ENCODE measurements around the gene KDM6A. TPM values are rescaled to one million over a fixed set of nuclear protein-coding genes. Genes with fewer than 3 reads are reported as not detected.
"Not testable (repeated sequence)": the region's sequence is repeated elsewhere in the genome, so short reads cannot be mapped to it uniquely, and the experiment has no call there.

The KDM6A gene
- total RNA-seq, 1 experiment from 2014 or later: 40.9 TPM

DNA sequence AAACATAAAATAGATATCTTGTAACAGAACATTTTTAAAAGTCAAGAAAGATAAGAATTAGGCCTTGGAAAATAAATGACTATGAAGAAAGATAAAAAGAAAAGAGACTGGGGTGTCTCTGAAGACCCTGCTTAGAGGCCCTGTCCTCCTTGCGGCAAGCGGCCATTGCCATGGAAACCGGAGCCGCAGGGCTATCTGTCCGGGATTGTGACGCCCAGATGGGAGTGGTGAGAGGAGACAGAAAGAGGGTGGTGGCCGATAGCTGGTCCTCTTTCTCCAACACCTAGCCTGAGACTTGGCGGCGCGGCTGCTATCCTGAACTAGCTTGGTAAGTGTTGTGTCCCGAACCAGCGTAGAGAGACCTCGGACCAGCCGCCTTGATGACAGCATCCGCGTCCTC is 29.2 kb upstream of the KDM6A start, which contains the start of gene DUSP21:
Gene DUSP21 (plus strand): TSS at position 269 of the 400 bp plus-strand sequence. CDS start 112 bp downstream, at position 381.
- BruUV-seq (replicated peaks): no TSS peak
- H3K4me3 ChIP-seq (ENCODE audit: low read depth, low read length, poor library complexity, severe bottlenecking): no peak within 1 kb of the TSS
- TF ChIP-seq, protein P1, sequence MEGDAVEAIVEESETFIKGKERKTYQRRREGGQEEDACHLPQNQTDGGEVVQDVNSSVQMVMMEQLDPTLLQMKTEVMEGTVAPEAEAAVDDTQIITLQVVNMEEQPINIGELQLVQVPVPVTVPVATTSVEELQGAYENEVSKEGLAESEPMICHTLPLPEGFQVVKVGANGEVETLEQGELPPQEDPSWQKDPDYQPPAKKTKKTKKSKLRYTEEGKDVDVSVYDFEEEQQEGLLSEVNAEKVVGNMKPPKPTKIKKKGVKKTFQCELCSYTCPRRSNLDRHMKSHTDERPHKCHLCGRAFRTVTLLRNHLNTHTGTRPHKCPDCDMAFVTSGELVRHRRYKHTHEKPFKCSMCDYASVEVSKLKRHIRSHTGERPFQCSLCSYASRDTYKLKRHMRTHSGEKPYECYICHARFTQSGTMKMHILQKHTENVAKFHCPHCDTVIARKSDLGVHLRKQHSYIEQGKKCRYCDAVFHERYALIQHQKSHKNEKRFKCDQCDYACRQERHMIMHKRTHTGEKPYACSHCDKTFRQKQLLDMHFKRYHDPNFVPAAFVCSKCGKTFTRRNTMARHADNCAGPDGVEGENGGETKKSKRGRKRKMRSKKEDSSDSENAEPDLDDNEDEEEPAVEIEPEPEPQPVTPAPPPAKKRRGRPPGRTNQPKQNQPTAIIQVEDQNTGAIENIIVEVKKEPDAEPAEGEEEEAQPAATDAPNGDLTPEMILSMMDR (conservative IDR thresholded peaks at IDR 0.05; ENCODE audit: low read depth, low read length): no peak
- TF ChIP-seq EZH2 (IDR thresholded peaks at IDR 0.05; ENCODE audit: borderline replicate concordance, low read depth, low read length, poor library complexity, severe bottlenecking): no peak
- CTCF ChIA-PET: no interaction called here
- H3K27me3 ChIP-seq (replicated peaks; ENCODE audit: insufficient read depth, low read depth, low read length, poor library complexity): no peaks in the 10 kb centered on the region
- no peaks in the 10 kb centered on the region for H3K9me3 ChIP-seq (ENCODE audit: low read depth, low read length, poor library complexity, severe bottlenecking)
- POLR2A ChIA-PET (ENCODE audit: low non-redundant PET): no interaction called here
- DNase-seq (ENCODE audit: low spot score): no peak
- no peak within 1 kb of the TSS for H3K27ac ChIP-seq (ENCODE audit: low read depth, low read length, poor library complexity, severe bottlenecking)
- no peaks in the 10 kb centered on the region for H3K4me1 ChIP-seq (ENCODE audit: insufficient read depth, low read length, poor library complexity, severe bottlenecking)
- intact Hi-C loops (cut with micrococcal nuclease; ENCODE audit: unreplicated experiment): no loop called here
- H3K36me3 ChIP-seq (ENCODE audit: insufficient read depth, low read length, poor library complexity, severe bottlenecking): no peaks in the 10 kb centered on the region

DNA sequence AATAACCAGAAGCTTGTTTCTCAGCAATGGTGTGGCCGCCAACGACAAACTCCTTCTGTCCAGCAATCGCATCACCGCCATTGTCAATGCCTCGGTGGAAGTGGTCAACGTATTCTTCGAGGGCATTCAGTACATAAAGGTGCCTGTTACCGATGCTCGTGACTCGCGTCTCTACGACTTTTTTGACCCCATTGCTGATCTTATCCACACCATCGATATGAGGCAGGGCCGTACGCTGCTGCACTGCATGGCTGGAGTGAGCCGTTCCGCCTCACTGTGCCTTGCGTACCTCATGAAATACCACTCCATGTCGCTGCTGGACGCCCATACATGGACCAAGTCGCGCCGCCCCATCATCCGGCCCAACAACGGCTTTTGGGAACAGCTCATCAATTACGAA is 28.8 kb upstream of the KDM6A start:
- no peak for TF ChIP-seq EZH2 (IDR thresholded peaks at IDR 0.05; ENCODE audit: borderline replicate concordance, low read depth, low read length, poor library complexity, severe bottlenecking)
- TF ChIP-seq, protein P1 (conservative IDR thresholded peaks at IDR 0.05; ENCODE audit: low read depth, low read length): no peak
- DNase-seq (ENCODE audit: low spot score): no peak
- H3K9me3 ChIP-seq (ENCODE audit: low read depth, low read length, poor library complexity, severe bottlenecking): no peaks in the 10 kb centered on the region
- POLR2A ChIA-PET (ENCODE audit: low non-redundant PET): no interaction called here
- no peaks in the 10 kb centered on the region for H3K4me1 ChIP-seq (ENCODE audit: insufficient read depth, low read length, poor library complexity, severe bottlenecking)
- CTCF ChIA-PET: no interaction called here
- H3K36me3 ChIP-seq (ENCODE audit: insufficient read depth, low read length, poor library complexity, severe bottlenecking): no peaks in the 10 kb centered on the region
- no peak overlapping the region for H3K27ac ChIP-seq (ENCODE audit: low read depth, low read length, poor library complexity, severe bottlenecking)
- H3K27me3 ChIP-seq (replicated peaks; ENCODE audit: insufficient read depth, low read depth, low read length, poor library complexity): no peaks in the 10 kb centered on the region
- H3K4me3 ChIP-seq (ENCODE audit: low read depth, low read length, poor library complexity, severe bottlenecking): no peak overlapping the region
- intact Hi-C loops (cut with micrococcal nuclease; ENCODE audit: unreplicated experiment): no loop called here
- no TSS peak for BruUV-seq (replicated peaks)

DNA sequence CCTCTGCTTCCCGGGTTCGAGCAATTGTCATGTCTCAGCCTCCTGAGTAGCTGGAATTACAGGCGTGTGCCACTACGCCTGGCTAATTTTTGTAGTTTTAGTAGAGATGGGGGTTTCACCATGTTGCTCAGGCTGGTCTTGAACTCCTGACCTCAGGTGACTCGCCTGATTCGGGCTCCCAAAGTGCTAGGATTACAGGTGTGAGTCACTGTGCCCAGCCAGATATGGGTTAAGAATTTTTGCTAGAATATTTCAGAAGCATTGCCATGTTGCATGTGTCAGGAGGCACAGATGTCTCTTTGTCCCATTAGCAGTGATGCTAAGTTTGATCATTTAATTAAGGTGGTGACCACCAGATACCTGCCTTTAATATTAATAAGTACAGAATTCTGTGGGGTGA is 22.1 kb upstream of the KDM6A start:
- intact Hi-C loops (cut with micrococcal nuclease; ENCODE audit: unreplicated experiment); H3K27me3 ChIP-seq (replicated peaks; ENCODE audit: insufficient read depth, low read depth, low read length, poor library complexity); CTCF ChIA-PET; H3K9me3 ChIP-seq (ENCODE audit: low read depth, low read length, poor library complexity, severe bottlenecking); H3K36me3 ChIP-seq (ENCODE audit: insufficient read depth, low read length, poor library complexity, severe bottlenecking); POLR2A ChIA-PET (ENCODE audit: low non-redundant PET); DNase-seq (ENCODE audit: low spot score); H3K4me3 ChIP-seq (ENCODE audit: low read depth, low read length, poor library complexity, severe bottlenecking); H3K27ac ChIP-seq (ENCODE audit: low read depth, low read length, poor library complexity, severe bottlenecking); BruUV-seq (replicated peaks); H3K4me1 ChIP-seq (ENCODE audit: insufficient read depth, low read length, poor library complexity, severe bottlenecking): not testable (repeated sequence)

DNA sequence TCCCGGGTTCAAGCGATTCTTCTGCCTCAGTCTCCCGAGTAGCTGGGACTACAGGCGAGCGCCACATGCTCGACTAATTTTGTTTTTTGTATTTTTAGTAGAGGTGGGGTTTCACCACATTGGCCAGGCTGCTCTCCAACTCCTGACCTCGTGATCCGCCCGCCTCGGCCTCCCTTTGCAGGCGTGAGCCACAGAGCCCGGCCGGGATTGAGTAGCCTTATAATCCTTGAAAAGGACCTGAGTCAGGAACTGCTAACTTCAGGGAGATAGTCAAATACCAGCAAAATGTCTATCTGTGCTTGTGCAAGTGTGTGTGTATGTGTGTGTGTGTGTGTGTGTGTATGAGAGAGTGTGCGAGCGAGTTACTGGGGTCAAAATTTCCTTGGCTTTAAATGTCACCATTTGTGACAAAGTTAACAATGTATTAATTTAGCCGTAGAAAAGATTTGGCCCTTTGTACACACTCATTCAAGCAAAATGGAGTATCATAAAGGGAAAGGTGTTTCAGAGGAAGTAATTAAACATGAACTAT is 1.8 kb upstream of the KDM6A start:
- intact Hi-C loops (cut with micrococcal nuclease; ENCODE audit: unreplicated experiment): loop anchor here (5.0 to 10.0 kb wide), 2 partner anchors 201 to 326 kb away; partner anchors contain the start of gene FUNDC1
- Histone ChIP-seq H3K36me3 (ENCODE audit: insufficient read depth, low read length, poor library complexity, severe bottlenecking) (no peaks in the 10 kb centered on the region), H3K27ac (ENCODE audit: low read depth, low read length, poor library complexity, severe bottlenecking) (peak overlapping the region; percentile 98), H3K4me3 (ENCODE audit: low read depth, low read length, poor library complexity, severe bottlenecking) (peak overlapping the region; percentile 97), H3K4me1 (ENCODE audit: insufficient read depth, low read length, poor library complexity, severe bottlenecking) (peaks cover 5% of the 10 kb centered on the region), H3K27me3 (replicated peaks; ENCODE audit: insufficient read depth, low read depth, low read length, poor library complexity) (no peaks in the 10 kb centered on the region), H3K9me3 (ENCODE audit: low read depth, low read length, poor library complexity, severe bottlenecking) (no peaks in the 10 kb centered on the region)
- TF ChIP-seq, protein P1 (conservative IDR thresholded peaks at IDR 0.05; ENCODE audit: low read depth, low read length): no peak
- TF ChIP-seq EZH2 (IDR thresholded peaks at IDR 0.05; ENCODE audit: borderline replicate concordance, low read depth, low read length, poor library complexity, severe bottlenecking): no peak
- no TSS peak for BruUV-seq (replicated peaks)
- CTCF ChIA-PET: no interaction called here
- no peak for DNase-seq (ENCODE audit: low spot score)
- POLR2A ChIA-PET (ENCODE audit: low non-redundant PET): no interaction called here

Measured in A673 (cell line).